Tibial artery (tissue), 4 donors: ENCODE results near the gene NFIX.

Experiments used
- DNase-seq, 2 donors: peaks; one replicate each; pipeline ENCODE4 v3.0.0-alpha.2; 2019
- H3K27ac ChIP-seq, 2 donors: fragments of 200-600 bp; sonication (generic) in 1 of 2; 1 replicate in 1 of 2; 2 replicates in 1 of 2; pipeline ENCODE4 v1.5.1; 2018 to 2019; ENCODE audit warnings: mild to moderate bottlenecking in 1 of 2
- H3K27me3 ChIP-seq, 2 donors: fragments of 200-600 bp; sonication (generic) in 1 of 2; one replicate each; pipeline versions ENCODE4 v1.5.1 to v1.6.0; 2016 to 2019
- H3K36me3 ChIP-seq, 3 donors: fragments of 200-600 bp; sonication (generic) in 2 of 3; one replicate each; pipeline ENCODE4 v1.5.1; 2016 to 2019; ENCODE audit warnings: mild to moderate bottlenecking in 2 of 3
- H3K4me1 ChIP-seq, 4 donors: fragments of 200-600 bp; sonication (generic) in 2 of 4; 1 replicate in 3 of 4; 2 replicates in 1 of 4; pipeline ENCODE4 v1.5.1; 2016 to 2019
- H3K4me3 ChIP-seq, 2 donors: fragments of 200-600 bp; sonication (generic) in 1 of 2; 1 replicate in 1 of 2; 2 replicates in 1 of 2; pipeline ENCODE4 v1.5.1; 2018 to 2019; ENCODE audit warnings: mild to moderate bottlenecking in 2 of 2
- H3K9me3 ChIP-seq, 3 donors: fragments of 200-600 bp; sonication (generic) in 1 of 3; one replicate each; pipeline ENCODE4 v1.5.1; 2016 to 2019
- intact Hi-C: fragments of 100-400 bp; cut with DNase I; formaldehyde crosslinking; loops from one replicate; pipeline ENCODE4 v1.15.0; 2023; ENCODE audit warnings: low total_unique reads
- TF ChIP-seq, protein P1 (sequence below), 2 experiments: fragments of 200-600 bp in 1 of 2; fragments of 450-650 bp in 1 of 2; IDR thresholded peaks; one replicate each; pipeline ENCODE4 v1.5.1; 2017 to 2019; ENCODE audit warnings: antibody characterized with exemption in 2 of 2, mild to moderate bottlenecking in 1 of 2, moderate library complexity in 1 of 2

Gene NFIX

DNA sequence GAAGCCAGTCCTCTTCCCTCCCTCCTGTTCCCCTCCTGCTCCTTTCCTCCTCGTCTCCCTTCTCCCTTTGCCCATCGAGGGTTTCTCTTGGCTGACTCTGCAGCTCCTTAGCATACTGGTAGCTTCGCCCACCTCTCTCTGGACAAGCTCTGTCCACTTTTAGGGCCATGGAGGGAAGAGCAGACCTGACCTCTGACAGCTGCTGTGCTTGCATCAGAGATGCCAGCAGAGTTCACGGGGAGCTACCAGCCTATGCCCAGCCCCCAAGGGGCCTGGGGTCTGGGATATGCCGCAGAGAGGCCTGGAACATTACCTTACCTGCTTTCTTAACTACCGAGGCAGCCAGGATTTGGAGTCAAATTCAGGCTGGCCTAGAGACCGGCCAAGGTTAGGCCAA, 87.7 kb downstream of the NFIX start:
- H3K27ac ChIP-seq = peak overlapping the region; percentile 83 to 94
- intact Hi-C loops = loop anchor here (5.0 kb wide), 1 partner anchor 91 kb away; no protein-coding TSS in a partner anchor
- no peak for DNase-seq
- peaks cover 11 to 83% (median 58%) of the 10 kb centered on the region in 4 donors for H3K4me1 ChIP-seq
- no peak overlapping the region for H3K4me3 ChIP-seq
- H3K36me3 ChIP-seq = peaks cover 7 to 77% (median 11%) of the 10 kb centered on the region in 3 donors
- TF ChIP-seq, protein P1, sequence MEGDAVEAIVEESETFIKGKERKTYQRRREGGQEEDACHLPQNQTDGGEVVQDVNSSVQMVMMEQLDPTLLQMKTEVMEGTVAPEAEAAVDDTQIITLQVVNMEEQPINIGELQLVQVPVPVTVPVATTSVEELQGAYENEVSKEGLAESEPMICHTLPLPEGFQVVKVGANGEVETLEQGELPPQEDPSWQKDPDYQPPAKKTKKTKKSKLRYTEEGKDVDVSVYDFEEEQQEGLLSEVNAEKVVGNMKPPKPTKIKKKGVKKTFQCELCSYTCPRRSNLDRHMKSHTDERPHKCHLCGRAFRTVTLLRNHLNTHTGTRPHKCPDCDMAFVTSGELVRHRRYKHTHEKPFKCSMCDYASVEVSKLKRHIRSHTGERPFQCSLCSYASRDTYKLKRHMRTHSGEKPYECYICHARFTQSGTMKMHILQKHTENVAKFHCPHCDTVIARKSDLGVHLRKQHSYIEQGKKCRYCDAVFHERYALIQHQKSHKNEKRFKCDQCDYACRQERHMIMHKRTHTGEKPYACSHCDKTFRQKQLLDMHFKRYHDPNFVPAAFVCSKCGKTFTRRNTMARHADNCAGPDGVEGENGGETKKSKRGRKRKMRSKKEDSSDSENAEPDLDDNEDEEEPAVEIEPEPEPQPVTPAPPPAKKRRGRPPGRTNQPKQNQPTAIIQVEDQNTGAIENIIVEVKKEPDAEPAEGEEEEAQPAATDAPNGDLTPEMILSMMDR (IDR thresholded peaks at IDR 0.05) = no peak
- H3K27me3 ChIP-seq = no peaks in the 10 kb centered on the region
- no peaks in the 10 kb centered on the region for H3K9me3 ChIP-seq

DNA sequence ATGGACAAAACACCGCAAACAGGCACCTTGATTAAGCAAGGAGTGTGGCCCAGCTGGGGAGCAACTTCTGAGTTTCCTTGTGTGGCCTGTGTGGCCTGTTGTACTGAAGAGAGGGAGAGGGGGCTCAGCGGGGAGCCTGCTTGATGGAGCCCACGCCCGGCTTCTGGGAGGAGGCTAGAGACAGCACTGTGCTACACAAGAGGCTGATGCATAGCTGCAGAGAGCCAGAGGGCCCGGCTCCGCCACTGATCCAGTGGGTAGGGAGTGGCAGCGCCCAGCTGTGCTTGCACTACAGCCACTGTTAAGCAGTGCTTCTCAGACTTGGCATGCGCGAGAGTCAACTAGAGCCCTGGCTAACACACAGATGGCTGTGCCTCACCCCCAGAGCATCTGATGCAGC, 88.4 kb downstream of the NFIX start:
- DNase-seq = peak in 1 of 2 donors; percentile 17
- Histone ChIP-seq H3K27ac (peak overlapping the region; percentile 83 to 94), H3K27me3 (no peaks in the 10 kb centered on the region), H3K4me3 (no peak overlapping the region), H3K9me3 (no peaks in the 10 kb centered on the region), H3K36me3 (peaks cover 10 to 76% (median 11%) of the 10 kb centered on the region in 3 donors), H3K4me1 (peaks cover 9 to 83% (median 52%) of the 10 kb centered on the region in 4 donors)
- intact Hi-C loops = loop anchor here (5.0 kb wide), 1 partner anchor 91 kb away; no protein-coding TSS in a partner anchor
- TF ChIP-seq, protein P1 (IDR thresholded peaks at IDR 0.05) = no peak

- peaks cover 10 to 73% (median 11%) of the 10 kb centered on the region in 3 donors for H3K36me3 ChIP-seq
- no peaks in the 10 kb centered on the region for H3K9me3 ChIP-seq
- no peak overlapping the region for H3K4me3 ChIP-seq
- H3K27me3 ChIP-seq = no peaks in the 10 kb centered on the region
- intact Hi-C loops = no loop called here
- peak overlapping the region; percentile 90 to 94 for H3K27ac ChIP-seq
- TF ChIP-seq, protein P1 (IDR thresholded peaks at IDR 0.05) = no peak
- DNase-seq = no peak
- H3K4me1 ChIP-seq = peaks cover 8 to 84% (median 57%) of the 10 kb centered on the region in 4 donors
These were observed 90.4 kb downstream of the NFIX start for GRCh38 chr19:13085666-13086065.

GRCh38 chr19:13086341-13086740, 91.1 kb downstream of the NFIX start:
- TF ChIP-seq, protein P1 (IDR thresholded peaks at IDR 0.05) = no peak

GRCh38 chr19:13087295-13087694, 92.0 kb downstream of the NFIX start:
- Histone ChIP-seq H3K36me3 (peaks cover 10 to 57% (median 11%) of the 10 kb centered on the region in 3 donors), H3K9me3 (no peaks in the 10 kb centered on the region), H3K27ac (peak overlapping the region; percentile 90 to 94), H3K4me3 (no peak overlapping the region), H3K4me1 (peaks cover 14 to 85% (median 62%) of the 10 kb centered on the region in 4 donors), H3K27me3 (no peaks in the 10 kb centered on the region)
- TF ChIP-seq, protein P1 (IDR thresholded peaks at IDR 0.05) = no peak
- intact Hi-C loops = no loop called here
- no peak for DNase-seq

More at GRCh38 chr19:13086341-13086740, 91.1 kb downstream of the NFIX start:
- no peaks in the 10 kb centered on the region for H3K9me3 ChIP-seq
- H3K27me3 ChIP-seq = no peaks in the 10 kb centered on the region
- H3K4me3 ChIP-seq = no peak overlapping the region
- intact Hi-C loops = no loop called here
- peak overlapping the region; percentile 90 to 94 for H3K27ac ChIP-seq
- H3K4me1 ChIP-seq = peaks cover 14 to 85% (median 62%) of the 10 kb centered on the region in 4 donors
- peaks cover 10 to 67% (median 11%) of the 10 kb centered on the region in 3 donors for H3K36me3 ChIP-seq
- no peak for DNase-seq
